Middle frontal gyrus (tissue), 1 donor: ENCODE measurements around the gene GMPPB.
"Not testable (repeated sequence)": the region's sequence is repeated elsewhere in the genome, so short reads cannot be mapped to it uniquely, and the experiment has no call there.

Experiments
- DNase-seq: peaks from one replicate; pipeline ENCODE4 v3.0.0-alpha.2; 2015; ENCODE audit warnings: low spot score; ENCODE audit errors: extremely low spot score

GMPPB gene

GRCh38 chr3:49714728-49715550 lies 8.8 kb downstream of the GMPPB start:
- no peak for DNase-seq

GRCh38 chr3:49713336-49714105 lies 10.2 kb downstream of the GMPPB start:
- DNase-seq: no peak

- no peak for DNase-seq
These were observed 11.0 kb downstream of the GMPPB start for GRCh38 chr3:49712631-49713317.

GRCh38 chr3:49712166-49712565 lies 11.6 kb downstream of the GMPPB start:
- no peak for DNase-seq

- no peak for DNase-seq
These were observed 12.3 kb downstream of the GMPPB start for GRCh38 chr3:49711489-49711888.

- DNase-seq: no peak
These were observed 13.9 kb downstream of the GMPPB start for GRCh38 chr3:49709852-49710251.

GRCh38 chr3:49707113-49707480 lies 16.7 kb downstream of the GMPPB start:
- DNase-seq: no peak

- no peak for DNase-seq
These were observed 17.2 kb downstream of the GMPPB start for GRCh38 chr3:49706456-49707112.

GRCh38 chr3:49705390-49705960 lies 18.3 kb downstream of the GMPPB start:
- DNase-seq: no peak

GRCh38 chr3:49704629-49705028 lies 19.1 kb downstream of the GMPPB start:
- DNase-seq: no peak

GRCh38 chr3:49703956-49704355 lies 19.8 kb downstream of the GMPPB start:
- DNase-seq: no peak

- DNase-seq: no peak
These were observed 20.3 kb downstream of the GMPPB start for GRCh38 chr3:49703443-49703927.

GRCh38 chr3:49702672-49703071 lies 21.1 kb downstream of the GMPPB start:
- DNase-seq: no peak

GRCh38 chr3:49701388-49702077 lies 22.2 kb downstream of the GMPPB start:
- no peak for DNase-seq

- DNase-seq: no peak
These were observed 23.2 kb downstream of the GMPPB start for GRCh38 chr3:49700453-49701128.

- no peak for DNase-seq
These were observed 23.7 kb downstream of the GMPPB start for GRCh38 chr3:49700014-49700413.

GRCh38 chr3:49699281-49699979 lies 24.3 kb downstream of the GMPPB start:
- no peak for DNase-seq

- not testable (repeated sequence) for DNase-seq
These were observed 28.3 kb downstream of the GMPPB start for GRCh38 chr3:49695350-49696015.
